HCT116 (cell line): ENCODE measurements around the gene ZNF532. TPM values are rescaled to one million over a fixed set of nuclear protein-coding genes. Genes with fewer than 3 reads are reported as not detected.

Experiments
- ATAC-seq: fragments of 200-7000 bp; cut with Tn5 transposase; 2 replicates; pipeline ENCODE4 v1.9.1; 2020; ENCODE audit warnings: mild to moderate bottlenecking, moderate library complexity
- BruUV-seq: library from RNA; stranded (reverse); fragments of 400-500 nt; replicated peaks from 2 replicates; lab custom pipeline; 2021; lab: Mats Ljungman, UMichigan
- CTCF ChIA-PET: fragments of 300-600 bp; sonication (Branson Sonifier 250); formaldehyde crosslinking; loops from one replicate; lab custom pipeline; 2021; ENCODE audit warnings: antibody characterized with exemption; lab: Charles Lee
- POLR2A ChIA-PET: fragments of 300-600, 350-600 bp; sonication (Branson Sonifier 250); formaldehyde crosslinking; loops from one replicate; lab custom pipeline; 2021; ENCODE audit warnings: antibody characterized with exemption; lab: Charles Lee
- RAD21 ChIA-PET, 2 experiments: fragments of 300-600 bp; sonication (Branson Sonifier 250); formaldehyde crosslinking; loops; one replicate each; lab custom pipeline; 2023; ENCODE audit warnings: low total read pairs in 2 of 2; ENCODE audit not compliant: uncharacterized antibody in 2 of 2, unreplicated experiment in 2 of 2, low non-redundant PET in 1 of 2; lab: Charles Lee
- DNase-seq: peaks from one replicate; pipeline ENCODE4 v3.0.0-alpha.2; 2010; ENCODE audit warnings: low read depth, low spot score
- H2AFZ ChIP-seq: fragments of 200-600 bp; shearing (Covaris generic), sonication (generic); 2 replicates; pipeline ENCODE4 v1.6.1; 2017; ENCODE audit warnings: low read depth, mixed run types, mixed read lengths, antibody characterized with exemption, low read length; ENCODE audit not compliant: poor library complexity, severe bottlenecking
- H3K27ac ChIP-seq: 2 replicates; pipeline ENCODE4 v1.5.1; 2012; ENCODE audit warnings: low read depth, low read length
- H3K27me3 ChIP-seq: fragments of 200-600 bp; sonication (generic); 2 replicates; pipeline ENCODE4 v1.6.1; 2016; ENCODE audit warnings: mixed run types, low read length, mixed read lengths; ENCODE audit not compliant: insufficient read depth
- H3K36me3 ChIP-seq, 2 experiments: fragments of 200-500 bp in 1 of 2; fragments of 200-600 bp in 1 of 2; sonication (Bioruptor generic) in 1 of 2; sonication (generic) in 1 of 2; 2 replicates each; pipeline versions ENCODE4 v1.5.1 to v1.6.1; 2014 to 2016; ENCODE audit warnings: low read length in 2 of 2, inconsistent platforms in 1 of 2, mixed read lengths in 1 of 2, mixed run types in 1 of 2; ENCODE audit not compliant: insufficient read depth in 2 of 2, control insufficient read depth in 1 of 2
- H3K4me1 ChIP-seq, 2 experiments: fragments of 200-600 bp in 1 of 2; sonication (generic) in 1 of 2; 2 replicates each; pipeline versions ENCODE4 v1.5.1 to v1.6.1; 2012 to 2017; ENCODE audit warnings: low read length in 2 of 2, inconsistent platforms in 1 of 2, mild to moderate bottlenecking in 1 of 2, mixed read lengths in 1 of 2, mixed run types in 1 of 2, moderate library complexity in 1 of 2; ENCODE audit not compliant: insufficient read depth in 2 of 2, control insufficient read depth in 1 of 2
- H3K4me2 ChIP-seq: fragments of 200-600 bp; sonication (generic); 2 replicates; pipeline ENCODE4 v1.6.1; 2017; ENCODE audit warnings: mixed run types, low read length, mixed read lengths
- H3K4me3 ChIP-seq, 2 experiments: fragments of 200-600 bp in 1 of 2; sonication (generic) in 1 of 2; replicated peaks in 1 of 2; 2 replicates each; pipeline ENCODE4 v1.5.1; 2011 to 2016; ENCODE audit warnings: low read length in 2 of 2, control low read depth in 1 of 2, low read depth in 1 of 2, mild to moderate bottlenecking in 1 of 2, mixed read lengths in 1 of 2, mixed run types in 1 of 2
- H3K79me2 ChIP-seq: fragments of 200-600 bp; sonication (generic); 2 replicates; pipeline ENCODE4 v1.6.1; 2017; ENCODE audit warnings: mild to moderate bottlenecking, mixed run types, low read length, moderate library complexity, mixed read lengths; ENCODE audit not compliant: insufficient read depth
- H3K9ac ChIP-seq: fragments of 200-600 bp; sonication (generic); 2 replicates; pipeline ENCODE4 v1.6.1; 2016; ENCODE audit warnings: low read length, mixed read lengths
- H3K9me2 ChIP-seq: fragments of 200-600 bp; sonication (generic), shearing (Covaris generic); 2 replicates; pipeline ENCODE4 v1.6.1; 2017; ENCODE audit warnings: mixed run types, mild to moderate bottlenecking, moderate library complexity; ENCODE audit not compliant: insufficient read depth
- H3K9me3 ChIP-seq, 2 experiments: fragments of 200-500 bp in 1 of 2; fragments of 200-600 bp in 1 of 2; sonication (Bioruptor generic) in 1 of 2; sonication (generic) in 1 of 2; 2 replicates each; pipeline ENCODE4 v1.6.1; 2014 to 2017; ENCODE audit warnings: low read length in 2 of 2, mixed read lengths in 2 of 2, inconsistent platforms in 1 of 2, low read depth in 1 of 2, mild to moderate bottlenecking in 1 of 2, mixed run types in 1 of 2, moderate library complexity in 1 of 2; ENCODE audit not compliant: control insufficient read depth in 1 of 2, insufficient read depth in 1 of 2
- H4K20me1 ChIP-seq: fragments of 200-600 bp; sonication (generic), shearing (Covaris generic); 2 replicates; pipeline ENCODE4 v1.6.1; 2017; ENCODE audit warnings: mixed run types, mild to moderate bottlenecking, moderate library complexity; ENCODE audit not compliant: insufficient read depth
- EGR1 ChIP-seq: IDR thresholded peaks from 2 replicates; pipeline ENCODE4 v1.6.1; 2012; ENCODE audit warnings: low read depth
- ELF1 ChIP-seq: IDR thresholded peaks from 2 replicates; pipeline ENCODE4 v1.6.1; 2012; ENCODE audit warnings: low read depth, borderline replicate concordance
- EZH2 ChIP-seq: fragments of 200-600 bp; sonication (generic); IDR thresholded peaks from 2 replicates; pipeline ENCODE4 v1.6.1; 2017; ENCODE audit warnings: antibody characterized with exemption, mixed run types
- EZH2phosphoT487 ChIP-seq: fragments of 200-600 bp; IDR thresholded peaks from 2 replicates; pipeline ENCODE4 v1.6.1; 2018; ENCODE audit warnings: antibody characterized with exemption, borderline replicate concordance
- FOSL1 ChIP-seq: IDR thresholded peaks from 2 replicates; pipeline ENCODE4 v1.6.1; 2012; ENCODE audit warnings: low read depth
- SP1 ChIP-seq: IDR thresholded peaks from 2 replicates; pipeline ENCODE4 v1.6.1; 2012; ENCODE audit warnings: low read depth
- SRF ChIP-seq: IDR thresholded peaks from 2 replicates; pipeline ENCODE4 v1.6.1; 2012; ENCODE audit warnings: low read depth
- YY1 ChIP-seq: IDR thresholded peaks from 2 replicates; pipeline ENCODE4 v1.6.1; 2011; ENCODE audit warnings: low read length, low read depth, moderate library complexity, mild to moderate bottlenecking; ENCODE audit not compliant: insufficient replicate concordance; ENCODE audit errors: extremely low read depth
- ZFX ChIP-seq: fragments of 450-650 bp; IDR thresholded peaks from 2 replicates; pipeline ENCODE4 v1.6.1; 2017
- ZNF274 ChIP-seq: fragments of 200-500 bp; sonication (Bioruptor generic); IDR thresholded peaks from 2 replicates; pipeline ENCODE4 v1.6.1; 2014; ENCODE audit warnings: mild to moderate bottlenecking, low read depth, low read length, inconsistent platforms
- intact Hi-C: fragments of 100-400 bp; cut with micrococcal nuclease; formaldehyde crosslinking; loops from 2 replicates; pipeline ENCODE4 v1.10.0; 2022
- total RNA-seq: library from RNA; stranded (reverse); gene quantifications from one replicate; pipeline ENCODE4 v1.2.1, GENCODE V29; 2021; ENCODE audit not compliant: unreplicated experiment
- TF ChIP-seq, protein P1 (sequence below): IDR thresholded peaks from 2 replicates; pipeline ENCODE4 v1.6.1; 2012; ENCODE audit warnings: low read depth
- TF ChIP-seq, protein P2 (sequence below), 3 experiments: fragments of 200-600 bp in 1 of 3; sonication (generic) in 1 of 3; IDR thresholded peaks in 2 of 3; conservative IDR thresholded peaks in 1 of 3; 2 replicates each; pipeline ENCODE4 v1.5.1; 2012 to 2017; ENCODE audit warnings: low read depth in 2 of 3, low read length in 2 of 3, antibody characterized with exemption in 1 of 3, borderline replicate concordance in 1 of 3, control low read depth in 1 of 3, mild to moderate bottlenecking in 1 of 3, mixed read lengths in 1 of 3, mixed run types in 1 of 3, moderate library complexity in 1 of 3; ENCODE audit not compliant: insufficient read depth in 1 of 3
- TF ChIP-seq, protein P3 (sequence below): IDR thresholded peaks from 2 replicates; pipeline ENCODE4 v1.6.1; 2011; ENCODE audit warnings: mild to moderate bottlenecking, low read length, moderate library complexity; ENCODE audit not compliant: insufficient replicate concordance; ENCODE audit errors: extremely low read depth
- TF ChIP-seq, protein P4 (sequence below): IDR thresholded peaks from 2 replicates; pipeline ENCODE4 v1.6.1; 2012

Gene ZNF532
- total RNA-seq, 1 experiment from 2014 or later: 11.6 TPM

DNA sequence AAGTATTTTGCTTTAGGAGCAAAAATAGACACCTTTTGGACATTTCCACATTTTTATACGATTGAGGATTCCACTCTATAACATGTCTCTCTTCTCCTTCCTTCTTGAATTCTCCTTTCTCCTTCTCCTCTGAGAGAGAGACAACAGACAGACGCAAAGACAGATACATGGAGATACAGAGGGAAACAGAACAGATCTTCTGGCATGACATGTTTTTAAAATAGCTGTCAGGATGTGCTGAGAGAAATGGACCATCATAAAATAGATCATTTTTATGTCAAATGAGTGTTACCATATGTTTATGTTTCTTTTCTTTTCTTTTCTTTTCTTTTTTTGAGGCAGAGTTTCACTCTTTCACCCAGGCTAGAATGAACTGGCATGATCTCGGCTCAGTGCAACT lies 44.4 kb upstream of the ZNF532 start:
- no peaks in the 10 kb centered on the region for H3K9me2 ChIP-seq
- RAD21 ChIA-PET: no interaction called here
- TF ChIP-seq EGR1 (no peak), ZFX (no peak), ELF1 (no peak), YY1 (no peak)
- TF ChIP-seq, protein P1, sequence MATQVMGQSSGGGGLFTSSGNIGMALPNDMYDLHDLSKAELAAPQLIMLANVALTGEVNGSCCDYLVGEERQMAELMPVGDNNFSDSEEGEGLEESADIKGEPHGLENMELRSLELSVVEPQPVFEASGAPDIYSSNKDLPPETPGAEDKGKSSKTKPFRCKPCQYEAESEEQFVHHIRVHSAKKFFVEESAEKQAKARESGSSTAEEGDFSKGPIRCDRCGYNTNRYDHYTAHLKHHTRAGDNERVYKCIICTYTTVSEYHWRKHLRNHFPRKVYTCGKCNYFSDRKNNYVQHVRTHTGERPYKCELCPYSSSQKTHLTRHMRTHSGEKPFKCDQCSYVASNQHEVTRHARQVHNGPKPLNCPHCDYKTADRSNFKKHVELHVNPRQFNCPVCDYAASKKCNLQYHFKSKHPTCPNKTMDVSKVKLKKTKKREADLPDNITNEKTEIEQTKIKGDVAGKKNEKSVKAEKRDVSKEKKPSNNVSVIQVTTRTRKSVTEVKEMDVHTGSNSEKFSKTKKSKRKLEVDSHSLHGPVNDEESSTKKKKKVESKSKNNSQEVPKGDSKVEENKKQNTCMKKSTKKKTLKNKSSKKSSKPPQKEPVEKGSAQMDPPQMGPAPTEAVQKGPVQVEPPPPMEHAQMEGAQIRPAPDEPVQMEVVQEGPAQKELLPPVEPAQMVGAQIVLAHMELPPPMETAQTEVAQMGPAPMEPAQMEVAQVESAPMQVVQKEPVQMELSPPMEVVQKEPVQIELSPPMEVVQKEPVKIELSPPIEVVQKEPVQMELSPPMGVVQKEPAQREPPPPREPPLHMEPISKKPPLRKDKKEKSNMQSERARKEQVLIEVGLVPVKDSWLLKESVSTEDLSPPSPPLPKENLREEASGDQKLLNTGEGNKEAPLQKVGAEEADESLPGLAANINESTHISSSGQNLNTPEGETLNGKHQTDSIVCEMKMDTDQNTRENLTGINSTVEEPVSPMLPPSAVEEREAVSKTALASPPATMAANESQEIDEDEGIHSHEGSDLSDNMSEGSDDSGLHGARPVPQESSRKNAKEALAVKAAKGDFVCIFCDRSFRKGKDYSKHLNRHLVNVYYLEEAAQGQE: no peak
- TF ChIP-seq, all 23 proteins: peak for 0
- Histone ChIP-seq H3K4me2 (no peak overlapping the region), H2AFZ (no peak overlapping the region), H4K20me1 (no peaks in the 10 kb centered on the region), H3K36me3 (no peaks in the 10 kb centered on the region), H3K4me3 (no peak overlapping the region), H3K79me2 (no peaks in the 10 kb centered on the region), H3K9me3 (no peaks in the 10 kb centered on the region), H3K27ac (no peak overlapping the region), H3K9ac (no peak overlapping the region), H3K27me3 (no peaks in the 10 kb centered on the region), H3K4me1 (no peaks in the 10 kb centered on the region)
- BruUV-seq: no TSS peak
- no peak for ATAC-seq
- ChIA-PET POLR2A (no interaction called here), CTCF (no interaction called here)
- intact Hi-C loops: no loop called here
- DNase-seq: no peak

DNA sequence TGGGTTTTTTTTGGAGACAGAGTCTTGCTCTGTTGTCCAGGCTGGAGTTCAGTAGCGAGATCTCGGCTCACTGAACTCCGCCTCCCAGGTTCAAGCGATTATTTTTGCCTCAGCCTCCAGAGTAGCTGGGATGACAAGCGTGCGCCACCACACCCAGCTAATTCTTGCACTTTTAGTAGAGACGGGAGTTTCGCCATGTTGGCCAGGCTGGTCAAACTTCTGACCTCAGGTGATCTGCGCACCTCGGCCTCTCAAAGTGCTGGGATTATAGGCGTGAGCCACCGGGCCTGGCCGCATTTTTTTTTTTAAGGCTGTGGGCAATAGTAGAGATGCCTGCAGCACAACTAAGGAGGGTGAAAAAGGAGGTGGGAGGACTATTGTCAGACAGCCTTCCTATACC lies 41.7 kb upstream of the ZNF532 start:
- no peak for DNase-seq
- Histone ChIP-seq H3K4me1 (no peaks in the 10 kb centered on the region), H2AFZ (no peak overlapping the region), H3K27me3 (no peaks in the 10 kb centered on the region), H3K9me3 (no peaks in the 10 kb centered on the region), H3K4me3 (no peak overlapping the region), H3K79me2 (no peaks in the 10 kb centered on the region), H3K36me3 (no peaks in the 10 kb centered on the region), H4K20me1 (no peaks in the 10 kb centered on the region), H3K9ac (no peak overlapping the region), H3K9me2 (no peaks in the 10 kb centered on the region), H3K27ac (no peak overlapping the region), H3K4me2 (no peak overlapping the region)
- BruUV-seq: no TSS peak
- ChIA-PET RAD21 (no interaction called here), POLR2A (no interaction called here), CTCF (no interaction called here)
- intact Hi-C loops: no loop called here
- ATAC-seq: no peak
- TF ChIP-seq ZNF274: no peak
- TF ChIP-seq, protein P2, sequence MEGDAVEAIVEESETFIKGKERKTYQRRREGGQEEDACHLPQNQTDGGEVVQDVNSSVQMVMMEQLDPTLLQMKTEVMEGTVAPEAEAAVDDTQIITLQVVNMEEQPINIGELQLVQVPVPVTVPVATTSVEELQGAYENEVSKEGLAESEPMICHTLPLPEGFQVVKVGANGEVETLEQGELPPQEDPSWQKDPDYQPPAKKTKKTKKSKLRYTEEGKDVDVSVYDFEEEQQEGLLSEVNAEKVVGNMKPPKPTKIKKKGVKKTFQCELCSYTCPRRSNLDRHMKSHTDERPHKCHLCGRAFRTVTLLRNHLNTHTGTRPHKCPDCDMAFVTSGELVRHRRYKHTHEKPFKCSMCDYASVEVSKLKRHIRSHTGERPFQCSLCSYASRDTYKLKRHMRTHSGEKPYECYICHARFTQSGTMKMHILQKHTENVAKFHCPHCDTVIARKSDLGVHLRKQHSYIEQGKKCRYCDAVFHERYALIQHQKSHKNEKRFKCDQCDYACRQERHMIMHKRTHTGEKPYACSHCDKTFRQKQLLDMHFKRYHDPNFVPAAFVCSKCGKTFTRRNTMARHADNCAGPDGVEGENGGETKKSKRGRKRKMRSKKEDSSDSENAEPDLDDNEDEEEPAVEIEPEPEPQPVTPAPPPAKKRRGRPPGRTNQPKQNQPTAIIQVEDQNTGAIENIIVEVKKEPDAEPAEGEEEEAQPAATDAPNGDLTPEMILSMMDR (IDR thresholded peaks at IDR 0.05 in 2 of 3, conservative IDR thresholded peaks at IDR 0.05 in 1 of 3; ENCODE audit: borderline replicate concordance in 1 of 3, insufficient read depth in 1 of 3, low read depth in 2 of 3, low read length in 2 of 3): no peak
- TF ChIP-seq EZH2phosphoT487: no peak
- TF ChIP-seq, protein P3, sequence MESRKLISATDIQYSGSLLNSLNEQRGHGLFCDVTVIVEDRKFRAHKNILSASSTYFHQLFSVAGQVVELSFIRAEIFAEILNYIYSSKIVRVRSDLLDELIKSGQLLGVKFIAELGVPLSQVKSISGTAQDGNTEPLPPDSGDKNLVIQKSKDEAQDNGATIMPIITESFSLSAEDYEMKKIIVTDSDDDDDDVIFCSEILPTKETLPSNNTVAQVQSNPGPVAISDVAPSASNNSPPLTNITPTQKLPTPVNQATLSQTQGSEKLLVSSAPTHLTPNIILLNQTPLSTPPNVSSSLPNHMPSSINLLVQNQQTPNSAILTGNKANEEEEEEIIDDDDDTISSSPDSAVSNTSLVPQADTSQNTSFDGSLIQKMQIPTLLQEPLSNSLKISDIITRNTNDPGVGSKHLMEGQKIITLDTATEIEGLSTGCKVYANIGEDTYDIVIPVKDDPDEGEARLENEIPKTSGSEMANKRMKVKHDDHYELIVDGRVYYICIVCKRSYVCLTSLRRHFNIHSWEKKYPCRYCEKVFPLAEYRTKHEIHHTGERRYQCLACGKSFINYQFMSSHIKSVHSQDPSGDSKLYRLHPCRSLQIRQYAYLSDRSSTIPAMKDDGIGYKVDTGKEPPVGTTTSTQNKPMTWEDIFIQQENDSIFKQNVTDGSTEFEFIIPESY: no peak
- no peak for TF ChIP-seq FOSL1
- TF ChIP-seq EZH2: no peak
- TF ChIP-seq SRF: no peak
- TF ChIP-seq SP1: no peak
- TF ChIP-seq, protein P4, sequence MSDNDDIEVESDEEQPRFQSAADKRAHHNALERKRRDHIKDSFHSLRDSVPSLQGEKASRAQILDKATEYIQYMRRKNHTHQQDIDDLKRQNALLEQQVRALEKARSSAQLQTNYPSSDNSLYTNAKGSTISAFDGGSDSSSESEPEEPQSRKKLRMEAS: no peak
